Liver (tissue), 3 donors: ENCODE results near the gene CNTN5.

Experiments used
- ATF3 ChIP-seq: IDR thresholded peaks from 2 replicates; pipeline ENCODE4 v1.6.1; 2016; ENCODE audit warnings: antibody characterized with exemption
- GABPA ChIP-seq, 2 donors: IDR thresholded peaks in 1 of 2; conservative IDR thresholded peaks in 1 of 2; 2 replicates each; pipeline ENCODE4 v1.6.1; 2016; ENCODE audit warnings: antibody characterized with exemption in 2 of 2, mild to moderate bottlenecking in 1 of 2, moderate library complexity in 1 of 2
- JUND ChIP-seq, 2 donors: IDR thresholded peaks; 2 replicates each; pipeline ENCODE4 v1.6.1; 2016; ENCODE audit warnings: antibody characterized with exemption in 2 of 2
- MAX ChIP-seq: IDR thresholded peaks from 2 replicates; pipeline ENCODE4 v1.6.1; 2016; ENCODE audit warnings: antibody characterized with exemption
- SP1 ChIP-seq: IDR thresholded peaks from 2 replicates; pipeline ENCODE4 v1.6.1; 2018; ENCODE audit warnings: antibody characterized with exemption, mild to moderate bottlenecking
- YY1 ChIP-seq: IDR thresholded peaks from 2 replicates; pipeline ENCODE4 v1.6.1; 2016; ENCODE audit warnings: antibody characterized with exemption, mild to moderate bottlenecking
- TF ChIP-seq, protein P1 (sequence below): fragments of 150-350 bp; IDR thresholded peaks from 2 replicates; pipeline ENCODE4 v1.5.1; 2017; ENCODE audit warnings: improper control_type of control experiment, low read depth, low read length; ENCODE audit not compliant: missing input control
- donor health status: healthy.
- donor health status: healthy.

DNA sequence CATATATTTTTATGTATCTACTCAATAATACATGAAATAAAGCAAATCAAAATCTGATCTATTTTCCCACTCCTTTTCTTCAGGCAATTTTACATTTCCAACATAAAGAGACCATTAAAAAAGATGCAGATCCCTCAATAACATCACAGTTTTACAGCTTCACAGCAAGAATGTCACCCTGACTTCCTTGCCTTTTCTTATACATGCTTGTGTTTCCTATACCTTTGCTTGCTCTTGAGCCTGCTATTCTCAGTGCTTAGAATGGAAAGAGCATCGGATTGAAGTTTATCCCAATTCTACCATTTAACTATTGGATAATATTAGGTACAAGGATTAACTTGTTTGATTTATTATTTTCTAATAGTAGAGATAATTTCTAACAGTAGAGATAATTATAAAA, 176.7 kb downstream of the CNTN5 start:
- TF ChIP-seq, protein P1, sequence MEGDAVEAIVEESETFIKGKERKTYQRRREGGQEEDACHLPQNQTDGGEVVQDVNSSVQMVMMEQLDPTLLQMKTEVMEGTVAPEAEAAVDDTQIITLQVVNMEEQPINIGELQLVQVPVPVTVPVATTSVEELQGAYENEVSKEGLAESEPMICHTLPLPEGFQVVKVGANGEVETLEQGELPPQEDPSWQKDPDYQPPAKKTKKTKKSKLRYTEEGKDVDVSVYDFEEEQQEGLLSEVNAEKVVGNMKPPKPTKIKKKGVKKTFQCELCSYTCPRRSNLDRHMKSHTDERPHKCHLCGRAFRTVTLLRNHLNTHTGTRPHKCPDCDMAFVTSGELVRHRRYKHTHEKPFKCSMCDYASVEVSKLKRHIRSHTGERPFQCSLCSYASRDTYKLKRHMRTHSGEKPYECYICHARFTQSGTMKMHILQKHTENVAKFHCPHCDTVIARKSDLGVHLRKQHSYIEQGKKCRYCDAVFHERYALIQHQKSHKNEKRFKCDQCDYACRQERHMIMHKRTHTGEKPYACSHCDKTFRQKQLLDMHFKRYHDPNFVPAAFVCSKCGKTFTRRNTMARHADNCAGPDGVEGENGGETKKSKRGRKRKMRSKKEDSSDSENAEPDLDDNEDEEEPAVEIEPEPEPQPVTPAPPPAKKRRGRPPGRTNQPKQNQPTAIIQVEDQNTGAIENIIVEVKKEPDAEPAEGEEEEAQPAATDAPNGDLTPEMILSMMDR: no peak
- no peak for TF ChIP-seq MAX
- no peak for TF ChIP-seq ATF3
- no peak for TF ChIP-seq GABPA (IDR thresholded peaks at IDR 0.05 in 1 of 2, conservative IDR thresholded peaks at IDR 0.05 in 1 of 2)
- TF ChIP-seq YY1: no peak
- TF ChIP-seq SP1: no peak
- TF ChIP-seq JUND (IDR thresholded peaks at IDR 0.05): no peak
